Measurements from ENCODE around the gene WDR62.

The WDR62 gene

DNA sequence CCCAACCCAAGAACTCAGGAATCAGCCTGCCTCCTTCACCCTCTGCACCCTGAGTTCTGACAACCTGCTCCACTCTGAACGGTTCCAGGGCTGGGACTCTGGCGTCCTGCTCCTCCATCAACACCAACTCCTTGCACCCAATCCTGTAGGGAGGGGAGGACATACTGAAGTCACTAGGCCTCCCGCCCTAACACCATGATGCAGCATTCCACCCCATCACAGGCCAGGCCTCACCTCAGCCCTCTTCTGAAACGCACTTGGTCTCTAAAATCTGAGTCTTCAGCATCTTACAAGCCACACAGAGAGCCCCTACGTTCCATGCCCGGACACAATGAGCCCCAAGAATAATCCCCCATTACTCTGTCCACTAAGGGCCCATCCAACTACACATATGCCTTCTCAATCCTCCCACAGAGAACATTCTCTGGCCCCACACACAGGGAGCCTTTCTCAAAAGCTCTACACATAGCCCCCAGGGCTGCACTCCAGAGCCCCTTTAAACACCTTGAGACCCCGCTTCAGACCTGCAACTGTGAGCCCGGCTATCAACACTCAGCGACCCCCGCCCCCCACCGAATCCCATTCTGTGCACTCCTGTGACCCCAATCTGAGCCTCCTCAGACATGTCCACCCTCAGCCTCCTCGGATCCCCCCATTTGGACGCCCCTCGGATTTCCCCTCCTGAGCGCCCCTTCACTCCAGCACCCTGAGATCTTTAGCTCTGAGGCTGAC lies 41.3 kb upstream of the WDR62 start (continued):
- TF ChIP-seq, protein P1, sequence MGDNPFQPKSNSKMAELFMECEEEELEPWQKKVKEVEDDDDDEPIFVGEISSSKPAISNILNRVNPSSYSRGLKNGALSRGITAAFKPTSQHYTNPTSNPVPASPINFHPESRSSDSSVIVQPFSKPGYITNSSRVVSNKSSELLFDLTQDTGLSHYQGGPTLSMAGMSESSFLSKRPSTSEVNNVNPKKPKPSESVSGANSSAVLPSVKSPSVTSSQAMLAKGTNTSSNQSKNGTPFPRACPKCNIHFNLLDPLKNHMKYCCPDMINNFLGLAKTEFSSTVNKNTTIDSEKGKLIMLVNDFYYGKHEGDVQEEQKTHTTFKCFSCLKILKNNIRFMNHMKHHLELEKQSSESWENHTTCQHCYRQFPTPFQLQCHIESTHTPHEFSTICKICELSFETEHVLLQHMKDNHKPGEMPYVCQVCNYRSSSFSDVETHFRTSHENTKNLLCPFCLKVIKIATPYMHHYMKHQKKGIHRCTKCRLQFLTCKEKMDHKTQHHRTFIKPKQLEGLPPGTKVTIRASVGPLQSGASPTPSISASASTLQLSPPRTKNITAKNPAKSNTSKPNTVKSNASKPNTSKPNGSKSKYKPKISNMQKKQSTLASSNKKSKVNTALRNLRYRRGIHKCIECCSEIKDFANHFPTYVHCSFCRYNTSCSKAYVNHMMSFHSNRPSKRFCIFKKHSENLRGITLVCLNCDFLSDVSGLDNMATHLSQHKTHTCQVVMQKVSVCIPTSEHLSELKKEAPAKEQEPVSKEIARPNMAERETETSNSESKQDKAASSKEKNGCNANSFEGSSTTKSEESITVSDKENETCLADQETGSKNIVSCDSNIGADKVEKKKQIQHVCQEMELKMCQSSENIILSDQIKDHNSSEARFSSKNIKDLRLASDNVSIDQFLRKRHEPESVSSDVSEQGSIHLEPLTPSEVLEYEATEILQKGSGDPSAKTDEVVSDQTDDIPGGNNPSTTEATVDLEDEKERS (tag by site-specific recombination; IDR thresholded peaks at IDR 0.05): peak; percentile 34; the same call in 1 of the 2 replicates
- TF ChIP-seq MYNN (tag by site-specific recombination; IDR thresholded peaks at IDR 0.05; ENCODE audit: borderline replicate concordance) (no peak), ZNF473 (tag by site-specific recombination; IDR thresholded peaks at IDR 0.05) (no peak), ZNF610 (tag by site-specific recombination; IDR thresholded peaks at IDR 0.05; ENCODE audit: borderline replicate concordance) (peak; percentile 70; the same call in 1 of the 2 replicates), ZNF560 (tag by site-specific recombination; IDR thresholded peaks at IDR 0.05; ENCODE audit: borderline replicate concordance) (no peak), GLI4 (tag by site-specific recombination; IDR thresholded peaks at IDR 0.05) (no peak), ZNF121 (tag by site-specific recombination; IDR thresholded peaks at IDR 0.05) (no peak), ZNF791 (tag by site-specific recombination; IDR thresholded peaks at IDR 0.05) (0 out of 2 replicates have a peak, but pooled peaks have one; percentile 13), ZFP37 (tag by site-specific recombination; IDR thresholded peaks at IDR 0.05) (no peak), KLF8 (tag by site-specific recombination; IDR thresholded peaks at IDR 0.05) (no peak), ZNF670 (tag by site-specific recombination; IDR thresholded peaks at IDR 0.05; ENCODE audit: low read depth) (no peak), ZNF664 (tag by site-specific recombination; IDR thresholded peaks at IDR 0.05) (no peak), BCL11A (tag by site-specific recombination; IDR thresholded peaks at IDR 0.05; ENCODE audit: low read depth) (0 out of 2 replicates have a peak, but pooled peaks have one; percentile 63), ZNF707 (tag by site-specific recombination; IDR thresholded peaks at IDR 0.05) (no peak), ZFP69B (tag by site-specific recombination; IDR thresholded peaks at IDR 0.05) (no peak), ZNF548 (tag by site-specific recombination; IDR thresholded peaks at IDR 0.05) (no peak), ZNF843 (tag by site-specific recombination; IDR thresholded peaks at IDR 0.05) (0 out of 2 replicates have a peak, but pooled peaks have one; percentile 37), ZNF837 (tag by site-specific recombination; IDR thresholded peaks at IDR 0.05) (no peak), ZNF16 (tag by site-specific recombination; IDR thresholded peaks at IDR 0.05; ENCODE audit: low read depth) (no peak), HOXA7 (CRISPR knock-in tag; IDR thresholded peaks at IDR 0.05; ENCODE audit: borderline replicate concordance) (no peak), ZNF776 (tag by site-specific recombination; IDR thresholded peaks at IDR 0.05; ENCODE audit: borderline replicate concordance) (no peak)
- TF ChIP-seq, protein P2, sequence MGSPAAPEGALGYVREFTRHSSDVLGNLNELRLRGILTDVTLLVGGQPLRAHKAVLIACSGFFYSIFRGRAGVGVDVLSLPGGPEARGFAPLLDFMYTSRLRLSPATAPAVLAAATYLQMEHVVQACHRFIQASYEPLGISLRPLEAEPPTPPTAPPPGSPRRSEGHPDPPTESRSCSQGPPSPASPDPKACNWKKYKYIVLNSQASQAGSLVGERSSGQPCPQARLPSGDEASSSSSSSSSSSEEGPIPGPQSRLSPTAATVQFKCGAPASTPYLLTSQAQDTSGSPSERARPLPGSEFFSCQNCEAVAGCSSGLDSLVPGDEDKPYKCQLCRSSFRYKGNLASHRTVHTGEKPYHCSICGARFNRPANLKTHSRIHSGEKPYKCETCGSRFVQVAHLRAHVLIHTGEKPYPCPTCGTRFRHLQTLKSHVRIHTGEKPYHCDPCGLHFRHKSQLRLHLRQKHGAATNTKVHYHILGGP (tag by site-specific recombination; IDR thresholded peaks at IDR 0.05): no peak
- TF ChIP-seq, protein P3, sequence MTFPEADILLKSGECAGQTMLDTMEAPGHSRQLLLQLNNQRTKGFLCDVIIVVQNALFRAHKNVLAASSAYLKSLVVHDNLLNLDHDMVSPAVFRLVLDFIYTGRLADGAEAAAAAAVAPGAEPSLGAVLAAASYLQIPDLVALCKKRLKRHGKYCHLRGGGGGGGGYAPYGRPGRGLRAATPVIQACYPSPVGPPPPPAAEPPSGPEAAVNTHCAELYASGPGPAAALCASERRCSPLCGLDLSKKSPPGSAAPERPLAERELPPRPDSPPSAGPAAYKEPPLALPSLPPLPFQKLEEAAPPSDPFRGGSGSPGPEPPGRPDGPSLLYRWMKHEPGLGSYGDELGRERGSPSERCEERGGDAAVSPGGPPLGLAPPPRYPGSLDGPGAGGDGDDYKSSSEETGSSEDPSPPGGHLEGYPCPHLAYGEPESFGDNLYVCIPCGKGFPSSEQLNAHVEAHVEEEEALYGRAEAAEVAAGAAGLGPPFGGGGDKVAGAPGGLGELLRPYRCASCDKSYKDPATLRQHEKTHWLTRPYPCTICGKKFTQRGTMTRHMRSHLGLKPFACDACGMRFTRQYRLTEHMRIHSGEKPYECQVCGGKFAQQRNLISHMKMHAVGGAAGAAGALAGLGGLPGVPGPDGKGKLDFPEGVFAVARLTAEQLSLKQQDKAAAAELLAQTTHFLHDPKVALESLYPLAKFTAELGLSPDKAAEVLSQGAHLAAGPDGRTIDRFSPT (tag by site-specific recombination; IDR thresholded peaks at IDR 0.05): no peak
- TF ChIP-seq, protein P4, sequence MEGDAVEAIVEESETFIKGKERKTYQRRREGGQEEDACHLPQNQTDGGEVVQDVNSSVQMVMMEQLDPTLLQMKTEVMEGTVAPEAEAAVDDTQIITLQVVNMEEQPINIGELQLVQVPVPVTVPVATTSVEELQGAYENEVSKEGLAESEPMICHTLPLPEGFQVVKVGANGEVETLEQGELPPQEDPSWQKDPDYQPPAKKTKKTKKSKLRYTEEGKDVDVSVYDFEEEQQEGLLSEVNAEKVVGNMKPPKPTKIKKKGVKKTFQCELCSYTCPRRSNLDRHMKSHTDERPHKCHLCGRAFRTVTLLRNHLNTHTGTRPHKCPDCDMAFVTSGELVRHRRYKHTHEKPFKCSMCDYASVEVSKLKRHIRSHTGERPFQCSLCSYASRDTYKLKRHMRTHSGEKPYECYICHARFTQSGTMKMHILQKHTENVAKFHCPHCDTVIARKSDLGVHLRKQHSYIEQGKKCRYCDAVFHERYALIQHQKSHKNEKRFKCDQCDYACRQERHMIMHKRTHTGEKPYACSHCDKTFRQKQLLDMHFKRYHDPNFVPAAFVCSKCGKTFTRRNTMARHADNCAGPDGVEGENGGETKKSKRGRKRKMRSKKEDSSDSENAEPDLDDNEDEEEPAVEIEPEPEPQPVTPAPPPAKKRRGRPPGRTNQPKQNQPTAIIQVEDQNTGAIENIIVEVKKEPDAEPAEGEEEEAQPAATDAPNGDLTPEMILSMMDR (tag by site-specific recombination; IDR thresholded peaks at IDR 0.05): peak; percentile 27
- TF ChIP-seq, protein P5, sequence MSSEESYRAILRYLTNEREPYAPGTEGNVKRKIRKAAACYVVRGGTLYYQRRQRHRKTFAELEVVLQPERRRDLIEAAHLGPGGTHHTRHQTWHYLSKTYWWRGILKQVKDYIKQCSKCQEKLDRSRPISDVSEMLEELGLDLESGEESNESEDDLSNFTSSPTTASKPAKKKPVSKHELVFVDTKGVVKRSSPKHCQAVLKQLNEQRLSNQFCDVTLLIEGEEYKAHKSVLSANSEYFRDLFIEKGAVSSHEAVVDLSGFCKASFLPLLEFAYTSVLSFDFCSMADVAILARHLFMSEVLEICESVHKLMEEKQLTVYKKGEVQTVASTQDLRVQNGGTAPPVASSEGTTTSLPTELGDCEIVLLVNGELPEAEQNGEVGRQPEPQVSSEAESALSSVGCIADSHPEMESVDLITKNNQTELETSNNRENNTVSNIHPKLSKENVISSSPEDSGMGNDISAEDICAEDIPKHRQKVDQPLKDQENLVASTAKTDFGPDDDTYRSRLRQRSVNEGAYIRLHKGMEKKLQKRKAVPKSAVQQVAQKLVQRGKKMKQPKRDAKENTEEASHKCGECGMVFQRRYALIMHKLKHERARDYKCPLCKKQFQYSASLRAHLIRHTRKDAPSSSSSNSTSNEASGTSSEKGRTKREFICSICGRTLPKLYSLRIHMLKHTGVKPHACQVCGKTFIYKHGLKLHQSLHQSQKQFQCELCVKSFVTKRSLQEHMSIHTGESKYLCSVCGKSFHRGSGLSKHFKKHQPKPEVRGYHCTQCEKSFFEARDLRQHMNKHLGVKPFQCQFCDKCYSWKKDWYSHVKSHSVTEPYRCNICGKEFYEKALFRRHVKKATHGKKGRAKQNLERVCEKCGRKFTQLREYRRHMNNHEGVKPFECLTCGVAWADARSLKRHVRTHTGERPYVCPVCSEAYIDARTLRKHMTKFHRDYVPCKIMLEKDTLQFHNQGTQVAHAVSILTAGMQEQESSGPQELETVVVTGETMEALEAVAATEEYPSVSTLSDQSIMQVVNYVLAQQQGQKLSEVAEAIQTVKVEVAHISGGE (tag by site-specific recombination; conservative IDR thresholded peaks at IDR 0.05; ENCODE audit: low read depth): 0 out of 2 replicates have a peak, but pooled peaks have one; percentile 20
- TF ChIP-seq, protein P6, sequence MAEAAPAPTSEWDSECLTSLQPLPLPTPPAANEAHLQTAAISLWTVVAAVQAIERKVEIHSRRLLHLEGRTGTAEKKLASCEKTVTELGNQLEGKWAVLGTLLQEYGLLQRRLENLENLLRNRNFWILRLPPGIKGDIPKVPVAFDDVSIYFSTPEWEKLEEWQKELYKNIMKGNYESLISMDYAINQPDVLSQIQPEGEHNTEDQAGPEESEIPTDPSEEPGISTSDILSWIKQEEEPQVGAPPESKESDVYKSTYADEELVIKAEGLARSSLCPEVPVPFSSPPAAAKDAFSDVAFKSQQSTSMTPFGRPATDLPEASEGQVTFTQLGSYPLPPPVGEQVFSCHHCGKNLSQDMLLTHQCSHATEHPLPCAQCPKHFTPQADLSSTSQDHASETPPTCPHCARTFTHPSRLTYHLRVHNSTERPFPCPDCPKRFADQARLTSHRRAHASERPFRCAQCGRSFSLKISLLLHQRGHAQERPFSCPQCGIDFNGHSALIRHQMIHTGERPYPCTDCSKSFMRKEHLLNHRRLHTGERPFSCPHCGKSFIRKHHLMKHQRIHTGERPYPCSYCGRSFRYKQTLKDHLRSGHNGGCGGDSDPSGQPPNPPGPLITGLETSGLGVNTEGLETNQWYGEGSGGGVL (tag by site-specific recombination; IDR thresholded peaks at IDR 0.05): 0 out of 2 replicates have a peak, but pooled peaks have one; percentile 31

Data from HEK293 (cell line).